ENCODE data around the gene MYCBP2. TPM values are rescaled to one million over a fixed set of nuclear protein-coding genes. Genes with fewer than 3 reads are reported as not detected.

MYCBP2 gene
- total and polyA plus RNA-seq, 4 donors = 12.1 to 86.4 (median 30.0) TPM

GRCh38 chr13:77328819-77329132, 1.9 kb upstream of the MYCBP2 start:
- WGBS = under 1% methylated on average over 4 of the region's 4 CpGs
- peak overlapping the region; percentile 77 to 85 for H3K27ac ChIP-seq (ENCODE audit: low read depth in 1 of 2, low read length in 2 of 2)

DNA sequence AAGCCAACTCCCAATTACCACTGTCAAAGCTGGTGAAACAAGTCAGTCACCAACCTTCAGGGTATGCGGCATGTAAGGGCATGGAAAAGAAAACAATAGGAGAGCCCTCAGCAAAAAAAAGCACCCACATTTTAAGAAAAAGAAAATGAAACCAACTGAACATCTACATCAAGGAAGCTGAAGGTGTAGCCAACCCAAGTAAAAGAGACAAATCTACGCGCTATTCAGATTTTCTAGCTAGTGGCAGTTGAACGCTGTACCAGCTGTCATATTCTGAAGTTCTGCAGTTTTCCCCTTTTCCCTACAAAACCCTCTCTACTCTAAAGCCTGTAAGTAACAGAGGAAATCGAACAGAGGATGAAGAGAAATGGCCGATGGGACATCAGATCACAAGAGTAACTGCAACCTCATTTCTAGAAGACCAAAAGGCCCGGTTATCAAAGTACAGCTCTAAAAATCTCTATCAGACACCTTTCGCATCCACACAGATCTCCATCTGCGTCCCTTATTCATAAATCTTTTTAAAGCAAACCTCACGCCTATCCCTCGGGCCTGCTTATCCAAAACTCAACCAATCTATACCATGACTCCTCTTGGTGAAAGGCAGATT, 1.4 kb downstream of the MYCBP2 start:
- H3K4me3 ChIP-seq (ENCODE audit: low read depth in 1 of 3, low read length in 3 of 3) = peak overlapping the region; percentile 60 to 85 (median 71)
- H3K9ac ChIP-seq (ENCODE audit: low read depth in 1 of 2, low read length in 2 of 2) = peak overlapping the region; percentile 67 to 92
- no peaks in the 10 kb centered on the region for H3K9me3 ChIP-seq (ENCODE audit: control insufficient read depth in 4 of 4, low read length in 3 of 4)
- H3K36me3 ChIP-seq (ENCODE audit: control insufficient read depth in 4 of 4, insufficient read depth in 3 of 4, low read depth in 1 of 4, low read length in 3 of 4) = no peaks in the 10 kb centered on the region
- peaks cover 2 to 42% (median 26%) of the 10 kb centered on the region in 4 donors for H3K4me1 ChIP-seq (ENCODE audit: control insufficient read depth in 4 of 4, insufficient read depth in 4 of 4, low read length in 3 of 4)
- TF ChIP-seq SP1 (IDR thresholded peaks at IDR 0.05) = no peak
- peak; percentile 64 for TF ChIP-seq YY1 (IDR thresholded peaks at IDR 0.05)
- no peak for DNase-seq (ENCODE audit: low spot score)
- H3K27me3 ChIP-seq (ENCODE audit: control insufficient read depth in 4 of 4, insufficient read depth in 4 of 4, low read length in 3 of 4) = no peaks in the 10 kb centered on the region
- H3K27ac ChIP-seq (ENCODE audit: low read depth in 1 of 2, low read length in 2 of 2) = peak overlapping the region; percentile 86 to 88
- 10% methylated on average over 11 of the region's 11 CpGs for WGBS

More at GRCh38 chr13:77328819-77329132, 1.9 kb upstream of the MYCBP2 start:
- TF ChIP-seq FOXA1 (IDR thresholded peaks at IDR 0.05) (no peak), HNF4A (conservative IDR thresholded peaks at IDR 0.05) (no peak)
- peak overlapping the region; percentile 4 to 54 for H3K9ac ChIP-seq (ENCODE audit: low read depth in 1 of 2, low read length in 2 of 2)
- H3K4me1 ChIP-seq (ENCODE audit: control insufficient read depth in 4 of 4, insufficient read depth in 4 of 4, low read length in 3 of 4) = peaks cover 2 to 40% (median 26%) of the 10 kb centered on the region in 4 donors
- no peaks in the 10 kb centered on the region for H3K36me3 ChIP-seq (ENCODE audit: control insufficient read depth in 4 of 4, insufficient read depth in 3 of 4, low read depth in 1 of 4, low read length in 3 of 4)
- no peaks in the 10 kb centered on the region for H3K9me3 ChIP-seq (ENCODE audit: control insufficient read depth in 4 of 4, low read length in 3 of 4)
- H3K4me3 ChIP-seq (ENCODE audit: low read depth in 1 of 3, low read length in 3 of 3) = peak overlapping the region in 2 of 3 donors; percentile 68 to 93
- DNase-seq (ENCODE audit: low spot score) = no peak
- no peaks in the 10 kb centered on the region for H3K27me3 ChIP-seq (ENCODE audit: control insufficient read depth in 4 of 4, insufficient read depth in 4 of 4, low read length in 3 of 4)

GRCh38 chr13:77323858-77324257, 3.0 kb downstream of the MYCBP2 start:
- Histone ChIP-seq H3K9ac (ENCODE audit: low read depth in 1 of 2, low read length in 2 of 2) (no peak overlapping the region), H3K9me3 (ENCODE audit: control insufficient read depth in 4 of 4, low read length in 3 of 4) (no peaks in the 10 kb centered on the region), H3K4me1 (ENCODE audit: control insufficient read depth in 4 of 4, insufficient read depth in 4 of 4, low read length in 3 of 4) (peaks cover 2 to 42% (median 23%) of the 10 kb centered on the region in 4 donors), H3K27ac (ENCODE audit: low read depth in 1 of 2, low read length in 2 of 2) (no peak overlapping the region), H3K27me3 (ENCODE audit: control insufficient read depth in 4 of 4, insufficient read depth in 4 of 4, low read length in 3 of 4) (no peaks in the 10 kb centered on the region), H3K36me3 (ENCODE audit: control insufficient read depth in 4 of 4, insufficient read depth in 3 of 4, low read depth in 1 of 4, low read length in 3 of 4) (no peaks in the 10 kb centered on the region), H3K4me3 (ENCODE audit: low read depth in 1 of 3, low read length in 3 of 3) (no peak overlapping the region)
- TF ChIP-seq FOXA1 (IDR thresholded peaks at IDR 0.05) (no peak), HNF4G (IDR thresholded peaks at IDR 0.05) (no peak)
- 60% methylated on average over 1 of the region's 1 CpG for WGBS
- no peak for DNase-seq (ENCODE audit: low spot score)

GRCh38 chr13:77319536-77319935, 7.4 kb downstream of the MYCBP2 start:
- peaks cover 0 to 2% (median 0%) of the 10 kb centered on the region in 4 donors for H3K36me3 ChIP-seq (ENCODE audit: control insufficient read depth in 4 of 4, insufficient read depth in 3 of 4, low read depth in 1 of 4, low read length in 3 of 4)
- no peak overlapping the region for H3K4me3 ChIP-seq (ENCODE audit: low read depth in 1 of 3, low read length in 3 of 3)
- no peaks in the 10 kb centered on the region for H3K9me3 ChIP-seq (ENCODE audit: control insufficient read depth in 4 of 4, low read length in 3 of 4)
- H3K27ac ChIP-seq (ENCODE audit: low read depth in 1 of 2, low read length in 2 of 2) = no peak overlapping the region
- H3K27me3 ChIP-seq (ENCODE audit: control insufficient read depth in 4 of 4, insufficient read depth in 4 of 4, low read length in 3 of 4) = no peaks in the 10 kb centered on the region
- H3K4me1 ChIP-seq (ENCODE audit: control insufficient read depth in 4 of 4, insufficient read depth in 4 of 4, low read length in 3 of 4) = peaks cover 0 to 10% (median 3%) of the 10 kb centered on the region in 4 donors
- no peak for DNase-seq (ENCODE audit: low spot score)
- 74% methylated on average over 2 of the region's 2 CpGs for WGBS
- no peak overlapping the region for H3K9ac ChIP-seq (ENCODE audit: low read depth in 1 of 2, low read length in 2 of 2)
- no peak for TF ChIP-seq SP1 (IDR thresholded peaks at IDR 0.05)
- TF ChIP-seq RXRA (IDR thresholded peaks at IDR 0.05) = no peak
- no peak for TF ChIP-seq RAD21 (IDR thresholded peaks at IDR 0.05)
- TF ChIP-seq YY1 (IDR thresholded peaks at IDR 0.05) = no peak
- TF ChIP-seq EGR1 (IDR thresholded peaks at IDR 0.05; ENCODE audit: low read depth in 2 of 2) = no peak
- TF ChIP-seq HNF4G (IDR thresholded peaks at IDR 0.05) = no peak
- no peak for TF ChIP-seq NR2F2 (IDR thresholded peaks at IDR 0.05)
- TF ChIP-seq GABPA (IDR thresholded peaks at IDR 0.05 in 1 of 2, conservative IDR thresholded peaks at IDR 0.05 in 1 of 2) = no peak
- no peak for TF ChIP-seq TAF1 (conservative IDR thresholded peaks at IDR 0.05)
- no peak for TF ChIP-seq FOXA2 (IDR thresholded peaks at IDR 0.05)
- no peak for TF ChIP-seq REST (IDR thresholded peaks at IDR 0.05)
- TF ChIP-seq, protein P1, sequence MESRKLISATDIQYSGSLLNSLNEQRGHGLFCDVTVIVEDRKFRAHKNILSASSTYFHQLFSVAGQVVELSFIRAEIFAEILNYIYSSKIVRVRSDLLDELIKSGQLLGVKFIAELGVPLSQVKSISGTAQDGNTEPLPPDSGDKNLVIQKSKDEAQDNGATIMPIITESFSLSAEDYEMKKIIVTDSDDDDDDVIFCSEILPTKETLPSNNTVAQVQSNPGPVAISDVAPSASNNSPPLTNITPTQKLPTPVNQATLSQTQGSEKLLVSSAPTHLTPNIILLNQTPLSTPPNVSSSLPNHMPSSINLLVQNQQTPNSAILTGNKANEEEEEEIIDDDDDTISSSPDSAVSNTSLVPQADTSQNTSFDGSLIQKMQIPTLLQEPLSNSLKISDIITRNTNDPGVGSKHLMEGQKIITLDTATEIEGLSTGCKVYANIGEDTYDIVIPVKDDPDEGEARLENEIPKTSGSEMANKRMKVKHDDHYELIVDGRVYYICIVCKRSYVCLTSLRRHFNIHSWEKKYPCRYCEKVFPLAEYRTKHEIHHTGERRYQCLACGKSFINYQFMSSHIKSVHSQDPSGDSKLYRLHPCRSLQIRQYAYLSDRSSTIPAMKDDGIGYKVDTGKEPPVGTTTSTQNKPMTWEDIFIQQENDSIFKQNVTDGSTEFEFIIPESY (IDR thresholded peaks at IDR 0.05) = no peak
- TF ChIP-seq JUND (IDR thresholded peaks at IDR 0.05) = no peak
- TF ChIP-seq, protein P2, sequence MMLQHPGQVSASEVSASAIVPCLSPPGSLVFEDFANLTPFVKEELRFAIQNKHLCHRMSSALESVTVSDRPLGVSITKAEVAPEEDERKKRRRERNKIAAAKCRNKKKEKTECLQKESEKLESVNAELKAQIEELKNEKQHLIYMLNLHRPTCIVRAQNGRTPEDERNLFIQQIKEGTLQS (IDR thresholded peaks at IDR 0.05) = no peak
- TF ChIP-seq, protein P3, sequence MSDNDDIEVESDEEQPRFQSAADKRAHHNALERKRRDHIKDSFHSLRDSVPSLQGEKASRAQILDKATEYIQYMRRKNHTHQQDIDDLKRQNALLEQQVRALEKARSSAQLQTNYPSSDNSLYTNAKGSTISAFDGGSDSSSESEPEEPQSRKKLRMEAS (IDR thresholded peaks at IDR 0.05) = no peak
- no peak for TF ChIP-seq HNF4A (conservative IDR thresholded peaks at IDR 0.05)

All from liver (tissue), 9 donors.